ENCODE results near the gene POLDIP3.
"Not testable (repeated sequence)": the region's sequence is repeated elsewhere in the genome, so short reads cannot be mapped to it uniquely, and the experiment has no call there.

Gene POLDIP3

DNA sequence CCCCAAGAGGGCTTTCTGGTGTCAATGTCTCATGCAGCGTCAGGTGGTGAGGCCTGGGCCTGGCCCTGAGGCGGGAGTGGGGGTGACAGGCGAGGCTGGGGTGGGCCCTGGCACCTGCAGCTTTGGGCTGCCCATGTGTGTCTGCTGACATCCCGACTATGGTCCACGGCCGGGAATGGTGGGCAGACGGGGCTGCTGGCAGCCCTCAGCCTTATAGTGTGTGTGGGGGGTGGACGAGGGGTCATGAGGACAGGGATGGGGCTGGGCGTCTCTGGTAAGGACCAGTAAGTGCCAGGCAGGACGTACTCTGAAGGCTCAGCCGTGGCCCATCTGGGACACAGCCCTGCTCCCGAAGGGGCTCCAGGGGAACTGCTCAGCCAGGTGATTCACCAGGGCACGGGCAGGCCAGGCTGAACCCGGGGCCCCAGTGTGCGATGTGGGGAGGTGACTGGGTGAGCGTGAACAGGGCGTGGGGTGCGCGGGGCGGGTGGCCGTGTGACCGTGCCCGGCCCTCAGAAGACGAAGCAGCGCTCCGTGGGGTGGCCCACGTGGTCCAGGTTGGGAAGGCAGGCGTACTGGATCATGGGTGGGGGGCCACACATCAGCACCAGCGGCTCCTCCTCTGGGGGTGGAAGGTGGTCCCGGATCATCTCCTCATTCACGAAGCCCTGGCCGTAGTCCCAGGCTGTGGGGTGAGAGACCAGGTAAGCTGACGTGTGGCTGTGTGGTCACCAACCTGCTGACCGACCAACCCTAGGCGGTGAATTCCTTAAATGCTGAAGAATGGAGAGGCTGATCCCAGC lies 4.8 kb upstream of the POLDIP3 start:
- DNase-seq (ENCODE audit: low read depth in 2 of 2) = no peak

DNA sequence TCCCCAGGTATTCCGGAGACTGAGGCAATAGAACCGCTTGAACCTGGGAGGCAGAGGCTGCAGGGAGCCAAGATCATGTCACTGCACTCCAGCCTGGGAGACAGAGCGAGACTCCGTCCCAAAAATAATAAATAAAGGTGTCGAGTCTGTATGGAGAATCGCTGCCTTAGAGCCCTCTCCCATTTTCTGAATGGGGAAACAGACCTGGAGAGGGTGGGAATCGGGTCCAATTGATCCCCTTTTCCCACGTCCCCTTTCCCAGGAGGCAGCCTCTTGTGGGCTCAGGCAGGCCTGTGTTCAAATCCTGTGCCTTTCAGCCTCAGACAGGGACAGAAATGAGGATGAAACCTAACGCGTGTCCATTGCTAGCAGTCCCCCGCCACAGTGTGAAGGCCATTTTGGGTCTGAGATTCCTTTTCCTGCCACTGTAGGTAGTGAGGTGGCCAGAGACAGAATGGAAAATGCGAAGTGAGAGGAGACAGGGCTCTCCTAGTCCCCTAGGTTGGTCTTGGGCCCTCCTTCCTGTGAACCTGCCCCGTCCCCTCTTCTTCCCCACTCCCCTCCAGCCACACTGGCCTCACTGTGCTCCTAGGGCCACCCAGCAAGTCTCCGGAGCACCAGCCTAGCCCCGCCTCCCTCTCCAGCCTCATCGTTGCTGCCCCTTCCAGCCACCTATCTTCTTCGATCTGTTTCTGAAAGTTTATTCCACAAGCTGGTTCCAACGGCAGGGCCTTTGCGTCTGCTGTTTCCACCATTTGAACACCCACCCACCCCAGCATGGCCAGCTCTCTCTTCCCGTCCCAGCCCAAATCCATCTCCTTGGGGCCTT lies 2.7 kb upstream of the POLDIP3 start:
- no peak for DNase-seq (ENCODE audit: low read depth in 2 of 2)

DNA sequence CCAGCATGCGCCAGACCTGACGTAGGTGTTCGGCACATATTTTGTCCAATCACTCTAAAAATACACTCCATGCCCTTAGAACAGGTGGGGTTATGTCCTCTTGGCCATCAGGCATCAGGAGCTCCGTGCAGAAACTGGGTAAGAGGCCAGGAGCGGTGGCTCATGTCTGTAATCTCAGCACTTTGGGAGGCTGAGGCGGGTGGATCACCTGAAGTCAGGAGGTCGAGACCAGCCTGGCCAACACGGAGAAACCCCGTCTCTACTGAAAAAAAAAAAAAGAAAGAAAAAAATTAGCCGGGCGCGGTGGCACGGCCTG lies 1.1 kb upstream of the POLDIP3 start:
- DNase-seq (ENCODE audit: low read depth in 2 of 2) = not testable (repeated sequence)

DNA sequence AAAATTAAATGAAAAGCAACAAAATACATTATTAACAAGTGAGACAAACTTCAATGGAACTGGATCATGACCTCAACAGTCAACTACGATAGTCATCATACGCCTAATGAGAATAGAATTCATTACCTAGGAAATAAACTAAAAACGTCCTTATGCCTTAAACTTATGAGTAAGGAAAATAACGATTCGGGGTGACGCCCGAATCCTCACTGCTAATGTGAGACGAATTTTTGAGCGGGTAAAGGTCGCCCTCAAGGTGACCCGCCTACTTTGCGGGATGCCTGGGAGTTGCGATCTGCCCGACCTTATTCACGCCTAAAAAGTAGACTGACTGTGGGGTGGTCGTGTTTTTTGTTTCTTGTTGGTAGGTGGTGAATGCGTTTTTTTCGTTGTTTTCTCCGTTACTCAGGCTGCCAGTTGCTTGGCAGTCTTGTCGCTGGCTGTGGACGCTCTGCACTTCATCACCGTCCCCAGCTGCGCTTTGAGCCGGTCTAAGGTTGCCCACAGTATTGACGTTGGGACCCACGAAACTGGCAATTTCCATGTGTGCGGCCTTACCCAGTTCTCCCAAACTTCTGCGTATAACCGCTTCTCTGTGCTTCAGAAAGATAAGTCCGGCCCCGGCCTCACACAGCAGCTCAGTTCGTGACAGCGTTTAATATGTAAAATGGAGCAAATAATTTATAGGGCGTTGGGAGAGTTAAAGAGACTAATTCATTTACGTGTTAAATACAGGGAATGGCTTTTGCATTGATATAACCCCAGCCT lies 593 bp upstream of the POLDIP3 start:
- peak; percentile 76 to 83 for DNase-seq (ENCODE audit: low read depth in 2 of 2)

DNA sequence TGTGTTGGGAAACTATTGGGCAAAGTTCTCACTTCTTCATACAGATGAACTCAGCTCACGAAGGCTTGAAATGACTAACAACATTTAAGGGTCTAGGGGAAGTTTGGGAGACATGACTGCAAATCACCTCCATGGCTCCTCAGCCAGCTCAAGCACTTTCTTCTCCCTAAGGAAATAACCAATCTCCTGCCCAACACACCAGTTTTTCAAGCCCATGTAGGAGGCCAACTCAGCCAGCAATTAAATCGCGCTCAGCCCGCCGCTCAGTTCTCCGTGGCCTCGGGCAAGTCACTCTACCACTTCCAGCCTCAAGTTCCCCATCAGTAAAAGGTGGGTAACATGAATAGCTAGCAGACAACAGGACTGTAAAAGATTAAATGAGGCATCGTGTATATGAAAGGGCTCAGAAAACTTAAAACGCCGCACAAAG lies 796 bp downstream of the POLDIP3 start:
- no peak for DNase-seq (ENCODE audit: low read depth in 2 of 2)

DNA sequence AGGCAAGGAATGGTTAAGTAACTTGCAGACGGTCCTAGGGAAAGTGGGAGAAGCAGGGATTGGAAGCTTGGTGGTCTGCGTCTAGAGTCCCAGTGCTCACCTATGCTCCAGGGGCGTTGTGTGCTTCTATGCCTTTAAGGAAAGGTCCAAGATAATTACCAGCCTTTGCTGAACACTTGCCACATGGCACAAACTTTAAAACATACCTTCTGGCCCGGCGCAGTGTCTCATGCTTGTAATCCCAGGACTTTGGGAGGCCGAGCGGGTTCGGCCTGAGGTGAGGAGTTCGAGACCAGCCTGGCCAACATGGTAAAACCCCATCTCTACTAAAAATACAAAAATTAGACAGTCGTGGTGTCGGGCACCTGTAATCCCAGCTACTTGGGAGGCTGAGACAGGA lies 2.3 kb downstream of the POLDIP3 start:
- no peak for DNase-seq (ENCODE audit: low read depth in 2 of 2)

DNA sequence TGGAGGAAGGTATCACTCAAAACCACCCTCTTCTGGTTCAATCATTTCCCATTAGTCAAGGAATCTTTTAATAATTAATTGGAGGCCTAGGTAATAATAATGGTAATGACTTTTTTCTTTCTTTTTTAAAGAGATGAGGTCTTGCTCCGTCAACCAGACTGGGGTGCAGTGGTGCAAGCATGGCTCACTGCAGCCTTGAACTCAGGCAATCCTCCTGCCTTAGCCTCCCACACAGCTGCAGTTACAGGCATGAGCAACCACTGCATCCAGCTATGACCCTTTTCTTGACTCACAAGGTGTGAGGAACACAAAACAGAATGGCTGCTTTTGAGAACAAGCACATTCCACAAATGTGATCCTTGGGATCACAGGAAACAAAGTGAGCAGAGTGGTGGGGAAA lies 3.6 kb downstream of the POLDIP3 start:
- no peak for DNase-seq (ENCODE audit: low read depth in 2 of 2)

DNA sequence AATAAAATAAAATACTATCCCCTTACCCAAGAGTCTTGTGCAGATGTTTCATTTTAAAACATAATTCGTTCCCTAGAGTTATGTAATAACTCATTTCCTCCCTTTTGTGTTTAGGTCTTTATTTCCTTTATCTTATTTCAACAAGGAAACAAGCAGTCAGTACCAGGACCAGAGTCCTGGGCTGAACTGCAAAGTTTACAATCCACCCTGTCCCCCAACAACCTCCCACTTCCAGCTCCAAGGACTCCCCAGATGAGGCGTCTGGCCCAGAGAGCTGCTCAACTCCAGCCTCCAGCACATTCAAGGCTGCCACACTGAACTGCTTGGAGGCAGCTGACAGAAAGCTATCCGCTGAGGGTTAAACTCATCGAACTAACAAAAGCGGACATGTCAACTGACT lies 4.5 kb downstream of the POLDIP3 start:
- DNase-seq (ENCODE audit: low read depth in 2 of 2) = no peak

DNA sequence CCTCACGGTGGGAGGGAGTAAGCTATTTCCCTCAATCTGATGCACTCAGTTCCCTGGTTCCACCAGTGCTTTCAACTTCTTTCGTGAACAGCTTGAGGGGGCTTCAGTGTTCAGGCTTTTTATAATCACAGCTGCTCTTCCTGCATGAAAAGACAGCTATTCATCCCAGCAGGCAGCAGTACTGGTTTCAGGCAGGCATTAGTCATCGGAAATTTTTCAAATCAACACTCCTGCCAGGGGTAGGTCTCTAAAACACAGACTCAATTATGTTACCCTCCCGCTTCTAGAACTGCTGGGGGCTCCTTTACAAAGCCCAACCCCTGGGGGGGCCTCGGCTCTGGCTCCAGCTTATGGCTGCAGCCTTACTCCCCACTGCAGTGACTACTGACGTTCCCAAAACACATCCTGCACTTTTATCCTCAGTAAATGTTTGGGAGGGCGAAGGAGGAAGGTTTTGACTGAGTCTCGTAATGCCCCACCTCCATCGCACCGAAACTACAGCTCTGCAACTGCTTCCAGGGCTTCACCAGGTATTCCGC lies 5.8 kb downstream of the POLDIP3 start:
- DNase-seq (ENCODE audit: low read depth in 2 of 2) = no peak

DNA sequence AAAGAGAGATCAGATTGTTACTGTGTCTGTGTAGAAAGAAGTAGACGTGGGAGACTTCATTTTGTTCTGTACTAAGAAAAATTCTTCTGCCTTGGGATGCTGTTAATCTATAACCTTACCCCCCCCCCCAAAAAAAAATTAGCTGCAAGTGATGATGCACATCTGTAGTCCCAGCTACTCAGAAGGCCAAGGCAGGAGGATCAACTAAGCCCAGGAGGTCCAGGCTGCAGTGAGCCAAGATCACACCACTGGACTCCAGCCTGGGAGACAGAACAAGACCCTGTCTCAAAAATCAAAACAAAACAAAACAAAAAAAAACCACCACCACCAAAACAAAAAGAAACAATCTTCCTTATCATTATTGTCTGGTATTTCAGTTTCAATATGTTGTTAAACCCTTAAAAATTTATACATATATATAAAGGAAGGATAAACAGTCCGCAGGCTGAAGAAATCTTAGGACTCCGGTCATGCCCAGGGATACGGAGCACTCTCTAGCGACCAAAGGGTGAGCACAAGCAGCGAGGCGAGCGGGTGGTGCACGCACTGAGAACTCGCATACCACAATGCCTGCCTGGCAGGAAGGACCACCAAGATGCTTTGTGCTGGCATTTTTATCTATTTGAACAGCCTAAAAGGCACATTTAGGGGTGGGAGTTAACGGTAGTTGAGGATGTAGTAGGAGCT lies 6.4 kb downstream of the POLDIP3 start:
- no peak for DNase-seq (ENCODE audit: low read depth in 2 of 2)

DNA sequence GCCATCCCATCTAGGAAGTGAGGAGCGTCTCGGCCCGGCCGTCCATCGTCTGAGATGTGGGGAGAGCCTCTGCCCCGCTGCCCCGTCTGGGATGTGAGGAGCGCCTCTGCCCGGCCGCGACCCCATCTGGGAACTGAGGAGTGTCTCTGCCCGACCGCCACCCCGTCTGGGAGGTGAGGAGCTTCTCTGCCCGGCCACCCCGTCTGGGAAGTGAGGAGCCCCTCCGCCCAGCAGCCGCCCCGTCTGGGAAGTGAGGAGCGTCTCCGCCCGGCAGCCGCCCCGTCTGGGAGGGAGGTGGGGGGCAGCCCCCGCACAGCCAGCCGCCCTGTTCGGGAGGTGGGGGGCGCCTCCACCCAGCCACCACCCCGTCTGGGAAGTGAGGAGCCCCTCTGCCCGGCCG lies 7.0 kb downstream of the POLDIP3 start:
- DNase-seq (ENCODE audit: low read depth in 2 of 2) = not testable (repeated sequence)

DNA sequence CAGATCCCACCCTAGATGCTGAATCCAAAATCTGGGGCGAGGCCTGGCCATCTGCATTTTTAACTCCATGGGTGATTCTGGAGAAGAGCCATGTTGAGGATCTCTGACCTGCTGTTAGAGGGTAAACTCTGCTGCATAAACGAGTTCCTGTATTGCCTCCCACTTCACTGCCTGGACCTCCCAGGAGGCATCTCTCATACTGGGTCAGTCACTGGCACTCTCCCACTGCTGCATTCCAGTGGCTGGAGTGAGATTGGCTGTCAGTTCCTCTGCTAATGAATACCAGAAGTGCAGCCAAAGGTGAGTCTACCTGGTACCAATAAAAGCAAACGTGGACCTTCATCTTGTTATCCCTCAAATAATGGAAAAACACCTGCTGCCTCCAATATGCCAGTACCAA lies 10.3 kb downstream of the POLDIP3 start:
- DNase-seq (ENCODE audit: low read depth in 2 of 2) = no peak

DNA sequence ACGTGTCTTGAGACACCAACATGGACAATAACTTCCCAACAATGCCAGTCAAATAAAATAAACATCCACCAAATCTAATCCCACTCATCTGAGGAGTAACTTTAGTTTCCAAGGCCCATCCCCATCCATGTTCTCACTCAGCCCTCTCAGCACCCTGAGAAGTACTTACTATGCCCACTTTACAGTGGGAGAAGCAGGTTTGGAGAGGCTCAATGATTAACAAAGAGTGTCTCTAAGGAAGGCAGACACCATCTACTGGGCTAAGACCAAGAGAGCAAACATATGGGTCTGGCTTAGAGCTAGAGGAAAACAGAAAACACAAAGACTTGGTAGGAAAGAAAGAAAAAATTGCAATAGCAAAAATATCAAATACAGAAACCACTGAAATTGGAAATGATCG lies 11.3 kb downstream of the POLDIP3 start:
- DNase-seq (ENCODE audit: low read depth in 2 of 2) = no peak

DNA sequence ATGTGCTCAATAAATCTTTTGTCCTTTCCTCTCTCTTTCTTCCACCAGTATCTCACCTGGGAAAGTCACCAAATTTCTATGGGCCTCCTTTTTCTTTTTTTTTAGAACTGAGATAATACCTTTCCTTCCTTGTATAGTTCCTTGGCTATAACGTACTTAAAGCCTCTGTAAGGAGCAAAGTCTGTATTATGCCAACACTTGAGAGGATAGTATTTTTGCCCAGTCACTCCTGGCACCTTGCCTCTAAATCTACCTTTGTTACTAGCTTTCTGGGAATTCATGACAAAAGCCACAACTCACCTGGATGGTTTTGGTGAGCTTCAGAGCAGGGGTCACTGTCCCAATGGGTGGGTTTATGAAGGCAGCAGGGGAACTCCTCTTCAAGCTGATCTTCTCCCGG lies 12.2 kb downstream of the POLDIP3 start:
- no peak for DNase-seq (ENCODE audit: low read depth in 2 of 2)

DNA sequence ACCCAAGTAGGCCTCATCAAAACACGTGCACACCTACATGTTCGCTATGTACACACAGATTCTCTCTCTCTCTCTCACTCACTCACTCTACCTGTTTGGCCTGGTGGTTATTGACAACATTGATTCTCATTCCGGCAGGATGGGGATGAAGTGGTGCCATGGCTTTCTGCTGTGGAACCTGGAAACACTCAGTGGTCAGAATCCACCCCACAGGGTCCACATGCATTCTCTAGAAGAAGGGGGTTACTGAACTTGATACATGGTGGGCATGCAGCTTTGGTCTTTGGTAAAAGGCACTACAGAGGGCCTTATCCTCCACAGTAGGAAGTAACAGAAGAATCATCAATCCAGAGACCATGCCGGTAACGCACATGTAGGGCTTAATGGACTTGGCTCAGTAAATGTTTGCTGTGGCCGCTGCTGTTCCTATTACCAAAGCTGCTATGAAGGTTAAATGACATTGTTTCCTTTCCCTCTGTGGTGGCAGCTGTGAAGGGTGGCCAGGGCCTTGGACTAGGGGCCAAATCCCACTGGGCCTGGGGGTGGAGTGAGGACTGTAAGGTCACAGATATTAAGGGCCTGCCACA lies 12.7 kb downstream of the POLDIP3 start:
- no peak for DNase-seq (ENCODE audit: low read depth in 2 of 2)

DNA sequence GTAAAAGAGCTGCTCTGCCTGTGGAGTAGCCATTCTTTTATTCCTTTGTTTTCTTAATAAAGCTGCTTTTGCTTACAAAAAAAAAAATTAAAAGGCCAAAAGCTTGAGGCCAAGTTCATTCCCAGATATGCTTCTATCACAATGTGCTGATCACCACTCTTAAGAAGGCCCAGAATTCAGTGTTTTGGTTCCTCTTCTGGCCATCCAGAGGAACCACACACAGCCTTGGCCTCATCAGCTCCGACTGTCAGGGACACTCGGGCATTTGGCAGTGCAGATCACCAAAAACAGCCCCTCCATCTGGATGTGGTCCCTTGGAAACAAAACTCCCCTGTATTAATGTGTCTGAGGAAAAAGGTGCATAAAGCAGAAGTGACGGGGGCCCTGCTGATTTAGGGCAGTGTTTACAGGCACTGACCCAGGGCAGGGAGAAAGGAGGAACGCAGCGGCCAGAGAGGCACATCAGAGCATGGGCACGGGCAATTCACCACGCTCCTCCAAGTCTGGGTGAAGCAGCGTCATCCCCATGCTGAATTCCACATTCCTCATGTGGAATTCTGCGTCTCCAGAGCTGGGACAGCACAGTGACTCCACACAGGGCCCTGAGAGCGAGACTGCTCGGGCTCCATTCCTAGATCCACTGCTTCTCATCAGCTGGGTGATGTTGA lies 17.7 kb downstream of the POLDIP3 start:
- DNase-seq (ENCODE audit: low read depth in 2 of 2) = no peak

DNA sequence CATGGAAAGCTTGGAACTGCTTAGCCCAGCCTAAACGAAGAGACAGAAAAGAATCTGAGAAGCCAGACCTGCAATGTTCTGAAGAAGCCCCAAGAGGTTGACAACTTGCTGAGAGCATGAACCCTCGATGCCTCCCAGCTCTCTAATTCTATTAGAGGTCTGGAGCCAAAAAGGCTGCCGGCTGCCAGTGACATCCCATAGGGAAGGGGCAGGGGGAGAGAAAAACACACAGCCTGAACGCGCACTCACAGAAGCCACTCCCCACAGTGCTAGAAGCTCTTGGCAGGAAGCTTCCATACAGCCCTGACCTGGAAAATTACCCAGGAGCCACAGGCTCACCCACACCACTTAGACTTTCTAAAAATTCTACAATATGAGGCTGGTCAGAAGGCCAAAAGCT lies 18.3 kb downstream of the POLDIP3 start:
- DNase-seq (ENCODE audit: low read depth in 2 of 2) = no peak

DNA sequence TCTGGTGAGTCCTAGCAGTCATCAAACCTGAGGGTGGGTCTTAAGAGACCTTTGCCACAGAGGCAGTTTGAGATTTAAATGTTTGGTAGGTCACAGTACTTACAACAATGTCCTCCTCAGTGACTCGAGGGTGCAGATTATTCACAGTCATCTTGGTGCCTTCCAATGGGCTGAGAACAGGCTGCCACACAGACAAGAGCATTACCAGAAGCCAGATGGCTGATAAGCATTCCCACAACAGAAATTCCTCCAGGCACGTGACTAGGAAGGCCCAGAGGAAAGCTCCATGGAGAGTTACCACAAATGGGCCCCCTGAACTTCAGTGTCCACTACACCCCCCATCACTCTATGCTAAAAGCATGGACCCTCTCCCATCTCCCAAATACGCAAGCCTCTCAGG lies 19.2 kb downstream of the POLDIP3 start:
- DNase-seq (ENCODE audit: low read depth in 2 of 2) = no peak

DNA sequence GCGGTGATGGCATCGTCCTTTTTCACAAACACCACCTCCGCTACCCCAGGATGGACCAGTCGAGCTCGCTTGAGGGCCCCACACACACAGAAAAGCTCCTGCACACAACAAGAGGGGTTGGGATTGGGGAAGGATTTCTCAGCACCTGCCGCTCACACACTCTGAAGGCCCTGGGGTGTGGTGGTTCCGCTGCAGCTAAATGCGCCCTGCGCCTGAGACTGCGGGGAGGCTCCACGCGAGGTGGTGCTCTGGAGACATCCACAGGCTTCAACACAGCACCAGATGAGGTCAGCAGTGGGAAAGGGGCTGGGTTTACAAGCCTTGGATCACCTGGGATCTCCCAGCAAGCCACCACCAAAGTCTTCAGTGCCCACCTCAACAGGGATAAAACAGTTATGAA lies 22.7 kb downstream of the POLDIP3 start:
- DNase-seq (ENCODE audit: low read depth in 2 of 2) = no peak

DNA sequence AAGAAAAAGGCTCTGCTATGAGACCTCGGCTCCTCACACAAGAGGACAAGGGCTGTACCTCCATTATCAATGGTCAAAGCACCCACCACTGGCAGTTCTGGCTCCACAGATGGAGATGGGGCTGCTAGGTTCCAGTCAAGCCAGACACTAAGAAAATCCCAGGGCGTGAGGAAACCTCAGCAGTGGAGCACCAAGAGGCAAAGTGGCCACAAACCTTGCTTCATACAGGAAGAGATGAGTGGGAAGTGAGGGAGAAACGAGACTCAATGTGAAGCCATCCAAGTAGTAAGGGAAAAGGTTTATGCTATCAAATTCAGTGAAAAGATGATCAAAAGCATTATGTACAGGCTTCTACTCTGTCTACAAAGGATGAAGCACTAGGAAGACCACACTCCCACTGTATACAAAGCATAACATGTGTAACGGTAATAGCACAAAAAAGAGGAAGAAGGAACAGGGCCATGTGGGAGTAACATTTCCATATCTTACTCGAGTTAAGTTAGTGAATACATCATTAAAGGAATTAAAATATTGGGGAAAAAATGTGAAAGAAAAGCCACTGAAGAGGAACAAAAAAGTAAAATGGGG lies 27.0 kb downstream of the POLDIP3 start:
- DNase-seq (ENCODE audit: low read depth in 2 of 2) = no peak

All from stimulated activated CD8-positive, alpha-beta memory T cell treated with anti-CD3 and anti-CD28 coated beads, Interleukin-2, amount 100 ng/mL, for 48 hours (primary cell).